Activated CD4-positive, alpha-beta T cell treated with anti-CD3 and anti-CD28 coated beads, Interleukin-10, Interleukin-2, amounts not matched to agents 100 ng/mL and 50 ng/mL, durations not matched to agents 16 hours and 8 hours (primary cell): ENCODE results near the gene HIBCH.
"Not testable (repeated sequence)": the region's sequence is repeated elsewhere in the genome, so short reads cannot be mapped to it uniquely, and the experiment has no call there.

Experiments
- DNase-seq: peaks from one replicate; pipeline ENCODE4 v3.0.0-alpha.2; 2020

Gene HIBCH

DNA sequence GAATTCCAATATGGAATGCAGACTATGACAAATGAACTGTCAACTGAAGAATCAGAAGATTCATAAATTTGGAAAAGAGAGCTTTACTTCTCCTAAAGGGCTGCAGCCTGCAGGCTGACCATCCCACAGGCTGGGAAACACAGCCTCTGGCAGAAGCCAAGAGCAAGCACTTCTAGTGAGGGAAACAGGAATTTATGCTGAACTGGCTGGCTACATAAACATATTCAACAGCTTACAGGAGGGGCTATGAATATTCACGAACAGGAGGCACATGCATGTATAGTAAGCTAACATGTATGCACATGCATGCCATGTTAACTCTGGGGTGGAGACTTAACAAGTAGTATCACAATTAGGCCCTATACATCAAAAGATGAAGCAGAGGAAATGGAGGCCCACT is 17.6 kb downstream of the HIBCH start:
- no peak for DNase-seq

DNA sequence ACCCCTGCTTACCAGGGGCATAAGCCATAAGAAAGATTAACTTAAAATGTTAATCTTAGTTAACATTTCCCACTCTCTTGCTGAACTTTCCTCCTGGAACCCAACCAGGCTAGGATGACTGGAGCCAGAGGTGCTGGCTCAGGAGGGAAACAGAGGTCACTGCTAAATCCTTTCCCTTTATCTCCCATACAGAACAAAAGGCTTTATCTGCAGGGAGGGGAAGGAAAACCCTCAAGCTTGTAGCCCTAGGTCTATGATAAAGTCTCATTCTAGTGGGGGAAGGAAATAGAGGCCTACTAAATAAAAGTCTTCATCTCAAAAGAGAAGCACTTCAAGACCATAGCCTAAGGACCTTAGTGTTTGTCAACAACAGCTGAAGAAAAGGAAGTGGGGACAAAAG is 18.6 kb downstream of the HIBCH start:
- no peak for DNase-seq

DNA sequence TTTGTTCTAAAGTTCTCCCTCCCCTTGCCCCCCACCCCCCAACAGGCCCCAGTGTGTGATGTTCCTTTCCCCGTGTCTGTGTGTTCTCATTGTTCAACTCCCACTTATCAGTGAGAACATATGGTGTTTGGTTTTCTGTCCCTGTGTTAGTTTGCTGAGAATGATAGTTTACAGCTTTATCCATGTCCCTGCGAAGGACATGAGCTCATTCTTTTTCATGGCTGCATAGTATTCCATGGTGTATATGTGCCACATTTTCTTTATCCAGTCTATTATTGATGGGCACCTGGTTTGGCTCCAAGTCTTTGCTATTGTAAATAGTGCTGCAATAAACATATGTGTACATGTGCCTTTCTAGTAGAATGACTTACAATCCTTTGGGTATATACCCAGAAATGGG is 21.7 kb downstream of the HIBCH start:
- not testable (repeated sequence) for DNase-seq

DNA sequence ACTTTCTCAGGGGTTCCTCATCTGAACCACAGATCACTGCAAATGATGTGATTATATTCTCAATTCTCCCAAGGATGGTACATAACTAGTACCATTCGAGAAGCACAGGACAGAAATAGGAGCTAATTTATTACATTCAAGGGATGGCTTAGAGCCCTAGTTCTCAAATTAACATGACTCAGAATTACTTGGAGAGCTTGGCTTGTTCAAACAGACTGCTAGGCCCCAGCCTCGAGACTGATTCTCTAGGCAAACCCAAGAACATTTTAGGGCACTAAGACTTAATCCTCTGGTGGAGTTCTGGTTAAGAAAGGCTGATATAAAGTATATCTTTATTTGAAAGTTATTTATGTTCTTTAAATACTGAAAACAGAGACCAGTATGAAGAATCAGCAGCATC is 35.8 kb downstream of the HIBCH start:
- no peak for DNase-seq

DNA sequence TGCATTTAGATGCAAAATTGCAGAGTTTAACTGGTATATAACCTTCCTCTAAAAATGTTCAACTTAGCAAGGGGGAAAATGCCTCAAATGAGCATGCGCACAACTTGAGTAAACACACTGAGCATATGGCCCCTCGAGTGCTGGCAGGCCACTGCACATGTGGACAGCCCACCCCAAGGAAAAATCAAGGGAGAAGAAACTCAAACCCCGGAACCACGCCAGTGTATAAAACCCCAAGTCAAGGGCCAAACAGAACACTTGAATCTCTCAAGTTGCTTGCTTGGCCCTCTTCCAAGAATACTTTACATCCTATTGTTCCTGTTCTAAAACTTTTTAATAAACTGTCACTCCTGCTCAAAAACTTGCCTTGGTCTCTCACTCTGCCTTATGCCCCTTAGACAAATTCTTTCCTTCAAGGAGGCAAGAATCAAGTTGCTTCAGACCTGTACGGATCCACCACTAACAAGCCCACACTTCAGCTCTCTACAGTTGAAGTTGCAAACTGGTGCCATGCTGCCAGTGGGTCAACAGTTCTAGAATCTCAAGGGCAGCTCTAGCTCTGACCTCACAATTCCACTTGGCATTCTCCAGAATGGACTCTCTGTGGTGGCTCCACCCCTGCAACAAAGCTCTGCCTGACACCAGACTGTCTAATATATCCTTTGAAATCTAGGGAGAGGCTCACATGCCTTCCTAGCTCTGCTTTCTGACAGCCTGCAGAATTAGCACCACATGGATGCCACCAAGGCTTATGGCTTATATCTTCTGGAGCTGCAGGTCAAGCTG is 38.9 kb downstream of the HIBCH start:
- no peak for DNase-seq

DNA sequence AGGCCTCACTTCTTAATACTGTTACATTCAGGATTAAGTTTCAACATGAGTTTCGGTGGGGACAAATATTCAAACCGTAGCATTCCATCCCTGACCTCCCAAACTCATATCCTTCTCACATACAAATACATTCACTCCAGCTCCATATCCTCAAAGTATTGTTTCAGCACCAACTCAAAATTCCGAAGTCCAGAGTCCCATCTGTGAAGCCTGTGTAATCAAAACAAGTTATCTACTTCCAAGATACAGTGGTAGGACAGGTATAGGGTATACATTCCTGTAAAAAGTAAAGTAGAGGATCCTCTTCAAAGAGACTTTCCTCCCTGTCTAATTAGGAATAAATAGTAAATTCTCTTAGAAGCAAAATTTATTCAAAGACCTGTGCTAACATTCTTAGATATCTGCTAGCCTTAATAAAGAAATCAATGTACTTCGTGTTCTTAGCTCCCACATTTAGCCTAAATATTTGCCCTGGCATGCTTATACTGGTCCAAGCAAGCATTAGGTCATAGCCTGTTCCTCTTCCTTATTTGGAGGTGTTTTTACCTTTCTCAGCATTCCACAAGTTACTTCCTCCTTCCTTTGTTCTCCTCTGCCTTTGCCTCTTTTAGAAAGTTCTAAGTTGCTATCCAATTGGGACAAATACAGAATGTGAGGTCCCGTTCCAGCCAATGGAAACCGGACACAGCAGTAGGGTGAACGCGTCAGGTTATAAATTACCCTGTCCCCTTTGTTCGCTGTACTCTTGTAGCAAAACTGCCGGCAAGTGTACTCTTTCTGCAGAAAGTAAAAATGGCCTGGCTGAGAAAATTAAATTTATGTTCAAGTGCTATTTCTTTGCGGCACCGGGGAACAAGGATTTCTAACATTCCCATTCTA is 40.1 kb downstream of the HIBCH start:
- not testable (repeated sequence) for DNase-seq

DNA sequence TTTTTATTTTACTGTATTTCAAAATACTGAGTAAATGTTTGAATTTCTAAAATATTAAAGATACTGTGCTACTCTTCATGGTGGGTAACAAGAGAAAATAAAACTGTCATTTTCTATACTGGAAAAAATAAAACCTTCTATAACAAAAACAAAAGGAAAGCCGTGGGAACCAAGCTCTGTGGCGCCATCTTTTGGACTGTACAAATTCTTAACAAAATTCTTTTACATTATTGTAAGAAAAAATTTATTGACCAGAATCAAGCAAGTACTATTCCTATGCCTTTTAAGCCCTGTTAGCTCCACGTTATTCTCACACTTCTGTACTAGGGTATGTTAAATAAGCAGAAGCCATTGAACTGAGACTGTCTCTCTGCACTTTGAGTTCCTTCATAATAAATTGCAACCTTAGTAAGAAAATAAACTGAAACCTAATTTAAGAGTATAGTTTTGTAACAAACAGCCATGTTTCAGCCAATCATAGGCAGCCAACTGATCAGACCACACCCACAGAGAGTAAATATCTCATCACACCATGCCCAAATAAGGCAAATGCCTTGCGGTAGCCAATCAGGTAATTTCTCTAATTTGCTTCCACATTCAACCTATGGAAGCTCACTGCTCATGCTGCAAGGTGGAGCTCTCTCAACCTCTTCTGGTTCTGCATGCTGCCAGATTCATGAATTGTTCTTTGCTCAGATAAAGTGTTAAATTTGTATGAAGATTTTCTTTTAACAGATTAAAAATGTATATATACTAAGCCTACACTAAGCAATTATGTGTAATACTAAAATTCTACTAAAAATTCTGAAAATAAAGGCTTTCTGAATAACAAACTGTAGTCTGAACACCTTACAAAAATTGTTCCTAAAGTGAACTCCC is 42.2 kb downstream of the HIBCH start:
- peak; percentile 36 for DNase-seq

DNA sequence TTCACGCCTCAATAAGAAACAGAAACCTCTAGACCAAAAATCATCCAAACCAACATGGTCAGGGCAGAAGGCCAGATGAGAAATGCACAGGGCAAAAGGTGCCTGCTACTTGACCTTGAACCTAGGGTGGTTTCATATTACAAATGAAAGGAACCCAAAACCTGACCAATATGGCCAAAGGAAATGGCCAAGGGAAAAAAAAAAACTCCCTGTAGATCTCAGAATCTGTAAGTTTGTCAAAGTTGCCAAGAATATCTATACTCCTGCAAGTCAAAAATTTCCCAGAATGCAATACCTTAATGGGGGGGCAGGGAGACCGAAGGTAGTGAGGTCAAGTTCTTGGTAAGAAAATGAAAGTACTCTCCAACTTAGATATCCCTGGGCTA is 47.2 kb downstream of the HIBCH start:
- no peak for DNase-seq

DNA sequence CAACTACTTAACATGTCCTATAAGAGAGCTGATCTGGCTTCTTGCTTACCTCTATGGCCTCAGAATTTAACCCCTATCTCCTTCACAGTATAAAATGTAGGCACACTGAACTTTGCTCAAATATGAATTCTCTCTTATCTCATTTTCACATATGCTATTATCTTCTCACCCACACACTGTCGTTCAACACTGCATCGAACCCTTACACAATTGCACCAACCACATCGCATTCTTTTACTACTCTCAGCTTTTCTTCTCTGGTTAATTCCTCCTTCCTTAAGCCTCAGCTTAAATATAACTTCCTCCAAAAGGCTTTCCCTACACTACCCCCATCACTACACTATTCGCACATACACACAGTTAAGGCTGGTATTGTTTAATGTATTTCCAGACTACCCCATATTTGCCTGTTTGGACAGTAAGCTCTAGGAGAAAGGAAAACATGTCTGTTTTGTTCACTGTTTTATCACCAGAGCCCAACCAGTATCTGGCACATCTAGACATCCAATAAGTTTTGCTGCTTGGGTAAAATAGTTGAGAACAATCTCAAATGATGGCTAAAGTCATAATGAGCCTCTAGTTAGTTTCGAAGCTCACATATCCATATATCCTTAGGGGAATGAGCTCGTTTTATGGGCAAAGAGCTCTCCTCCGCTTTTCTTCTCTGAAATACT is 47.7 kb downstream of the HIBCH start:
- no peak for DNase-seq

DNA sequence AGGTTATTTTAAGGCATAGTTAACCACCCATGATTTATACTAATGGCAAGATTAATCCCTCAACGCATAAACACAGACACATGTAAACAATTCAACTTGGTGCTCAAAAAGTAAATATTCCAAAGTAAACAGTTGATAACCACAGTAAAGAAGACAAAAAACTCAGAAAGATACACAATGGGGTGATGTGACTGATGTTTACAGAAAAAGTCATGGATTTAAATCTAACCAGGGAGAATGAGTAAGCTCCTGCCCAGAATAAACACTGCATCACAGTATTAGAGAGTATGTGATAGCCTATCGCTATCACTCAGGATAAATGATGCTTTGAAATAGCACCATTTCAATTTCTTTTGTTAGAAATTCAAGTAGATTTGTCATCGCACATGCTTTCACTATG is 49.3 kb downstream of the HIBCH start:
- no peak for DNase-seq

DNA sequence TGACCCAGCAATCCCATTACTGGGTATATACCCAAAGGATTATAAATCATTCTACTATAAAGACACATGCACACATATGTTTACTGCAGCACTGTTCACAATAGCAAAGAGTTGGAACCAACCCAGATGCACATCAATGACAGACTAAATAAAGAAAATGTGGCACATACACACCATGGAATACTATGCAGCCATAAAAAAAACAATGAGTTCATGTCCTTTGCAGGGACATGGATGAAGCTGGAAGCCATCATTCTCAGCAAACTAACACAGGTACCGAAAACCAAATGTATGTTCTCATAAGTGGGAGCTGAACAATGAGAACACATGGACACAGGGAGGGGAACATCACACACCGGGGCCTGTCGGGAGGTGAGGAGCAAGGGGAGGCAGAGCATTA is 49.9 kb downstream of the HIBCH start:
- not testable (repeated sequence) for DNase-seq

DNA sequence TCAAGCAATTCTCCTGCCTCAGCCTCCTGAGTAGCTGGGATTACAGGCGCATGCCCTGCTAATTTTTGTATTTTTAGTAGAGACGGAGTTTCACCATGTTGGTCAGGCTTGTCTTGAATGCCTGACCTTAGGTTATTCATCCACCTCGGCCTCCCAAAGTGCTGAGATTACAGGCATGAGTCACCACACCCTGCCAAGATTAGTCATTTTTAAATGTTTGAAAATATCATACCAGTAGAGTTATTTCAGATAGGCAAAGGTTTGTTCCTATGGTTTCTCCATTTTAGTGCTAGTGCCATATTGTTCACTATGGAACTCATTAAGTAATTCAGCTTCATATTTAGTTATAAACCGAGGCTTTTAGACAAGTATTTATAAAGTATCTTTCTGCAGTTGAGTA is 52.3 kb downstream of the HIBCH start:
- DNase-seq = peak; percentile 11

DNA sequence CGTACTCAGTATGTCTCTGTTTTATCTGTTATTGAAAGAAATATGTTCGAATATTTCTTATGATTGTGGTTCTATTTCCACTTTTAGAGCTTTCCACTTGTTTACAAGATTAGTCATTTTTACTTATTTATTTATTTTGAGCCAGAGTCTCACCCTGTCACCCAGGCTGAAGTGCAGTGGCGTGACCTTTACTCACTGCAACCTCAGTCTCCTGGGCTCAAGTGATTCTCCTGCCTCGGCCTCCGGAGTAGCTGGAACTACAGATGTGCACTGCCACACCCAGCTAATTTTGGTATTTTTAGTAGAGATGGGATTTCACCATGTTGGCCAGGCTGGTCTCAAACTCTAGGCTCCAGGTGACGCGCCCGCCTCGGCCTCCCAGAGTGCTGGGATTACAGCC is 53.3 kb downstream of the HIBCH start:
- no peak for DNase-seq

DNA sequence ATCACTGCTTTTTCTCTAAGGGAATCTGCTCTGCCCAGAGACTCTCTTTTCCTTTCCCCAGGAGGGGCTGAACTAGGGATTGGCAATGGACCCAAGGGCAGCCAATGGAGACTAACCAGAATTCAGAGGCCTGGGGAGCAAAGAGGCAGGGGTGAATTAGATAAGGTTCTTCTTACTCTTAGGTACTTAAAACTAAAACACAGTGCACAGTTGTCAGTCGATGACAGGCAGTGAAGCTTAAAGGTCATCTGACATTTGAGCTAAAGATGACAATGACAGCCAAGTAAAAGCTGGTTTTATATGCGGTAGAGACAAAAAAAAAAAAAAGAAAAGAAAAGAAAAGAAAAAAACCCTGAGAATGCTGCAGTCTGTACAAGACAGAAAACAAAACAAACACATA is 57.8 kb downstream of the HIBCH start:
- DNase-seq = no peak

DNA sequence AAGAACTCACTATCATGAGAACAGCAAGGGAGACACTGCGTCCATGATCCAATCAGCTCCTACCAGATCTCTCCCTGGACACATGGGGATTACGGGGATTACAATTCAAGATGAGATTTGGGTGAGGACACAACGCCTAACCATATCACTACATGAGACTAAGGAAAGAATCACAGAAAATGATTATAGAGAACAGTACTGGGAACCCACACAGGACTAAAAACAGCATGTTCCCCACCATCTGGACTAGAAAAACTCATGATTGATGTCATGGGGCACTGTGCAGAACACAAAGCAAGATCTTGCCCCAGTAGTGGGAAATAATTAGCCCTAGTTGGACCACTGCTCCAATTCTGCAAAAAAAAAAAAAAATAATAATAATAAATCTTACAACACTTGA is 63.5 kb downstream of the HIBCH start:
- DNase-seq = peak; percentile 4

DNA sequence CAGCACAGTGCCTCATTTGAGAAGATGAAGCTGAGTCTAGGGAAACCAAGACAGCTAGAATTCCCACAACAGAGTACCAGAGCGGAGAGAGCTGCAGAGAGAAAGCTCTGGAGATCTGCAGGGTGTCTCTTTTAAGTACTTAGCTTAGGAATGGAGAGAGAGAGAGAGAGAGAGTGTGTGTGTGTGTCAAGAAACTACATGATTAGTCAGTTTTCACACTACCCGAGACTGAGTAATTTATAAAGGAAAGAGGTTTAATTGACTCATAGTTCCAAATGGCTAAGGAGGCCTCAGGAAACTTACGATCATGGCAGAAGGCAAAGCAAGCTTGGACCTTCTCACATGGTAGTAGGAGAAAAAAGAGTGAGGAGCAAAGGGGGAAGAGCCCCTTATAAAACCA is 64.0 kb downstream of the HIBCH start:
- DNase-seq = peak; percentile 67

DNA sequence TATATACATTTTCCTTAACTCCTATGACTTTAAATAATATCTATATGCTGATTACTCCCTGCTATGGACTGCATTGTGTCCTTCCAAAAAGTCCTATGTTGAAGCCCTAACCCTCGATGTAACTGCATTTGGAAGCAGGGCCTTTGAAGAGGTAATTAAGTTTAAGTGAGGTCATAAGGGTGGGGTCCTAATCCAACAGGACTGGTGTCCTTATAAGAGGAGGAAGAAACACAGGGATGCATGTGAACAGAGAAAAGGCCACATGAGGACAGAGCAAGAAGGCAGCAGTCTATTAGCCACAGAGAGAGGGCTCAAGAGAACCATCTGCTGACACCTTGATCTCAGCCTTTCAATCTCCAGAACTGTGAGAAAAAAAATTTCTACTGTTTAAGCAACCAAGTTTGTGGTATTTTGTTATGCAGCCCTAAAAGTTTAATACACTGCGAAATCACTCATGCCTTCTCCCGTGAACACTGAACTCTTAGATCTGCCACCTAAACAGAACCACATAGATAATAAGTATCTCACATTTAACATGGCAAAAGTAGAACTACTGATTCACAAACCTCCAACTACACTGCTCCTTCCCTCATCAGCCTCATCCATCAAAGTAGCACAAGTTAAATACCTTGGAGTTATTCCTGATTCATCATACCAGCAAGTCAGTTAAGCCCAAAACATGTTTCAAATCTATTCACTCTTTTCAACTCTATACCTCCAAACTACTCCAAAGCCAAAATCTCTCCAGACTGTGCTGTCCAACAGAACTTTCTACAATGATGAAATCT is 65.4 kb downstream of the HIBCH start:
- no peak for DNase-seq

DNA sequence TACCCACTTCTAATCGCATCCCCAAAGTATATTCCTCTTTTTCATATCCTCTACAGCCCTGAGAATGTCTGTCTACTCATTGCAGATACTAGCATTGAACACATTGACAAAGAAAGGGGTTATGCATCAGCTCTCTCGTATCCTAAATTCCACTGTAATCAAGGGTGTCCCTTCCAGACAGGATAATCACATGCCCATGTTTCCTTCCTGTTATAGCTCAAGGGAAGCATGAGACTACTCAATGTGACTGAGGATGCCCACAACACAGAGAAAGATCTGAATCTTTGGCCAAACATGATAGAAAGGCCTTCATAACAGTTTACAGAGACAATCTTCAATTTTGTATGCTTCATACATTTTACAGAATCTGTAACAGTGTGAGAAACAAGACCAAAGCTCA is 69.2 kb downstream of the HIBCH start:
- DNase-seq = no peak

DNA sequence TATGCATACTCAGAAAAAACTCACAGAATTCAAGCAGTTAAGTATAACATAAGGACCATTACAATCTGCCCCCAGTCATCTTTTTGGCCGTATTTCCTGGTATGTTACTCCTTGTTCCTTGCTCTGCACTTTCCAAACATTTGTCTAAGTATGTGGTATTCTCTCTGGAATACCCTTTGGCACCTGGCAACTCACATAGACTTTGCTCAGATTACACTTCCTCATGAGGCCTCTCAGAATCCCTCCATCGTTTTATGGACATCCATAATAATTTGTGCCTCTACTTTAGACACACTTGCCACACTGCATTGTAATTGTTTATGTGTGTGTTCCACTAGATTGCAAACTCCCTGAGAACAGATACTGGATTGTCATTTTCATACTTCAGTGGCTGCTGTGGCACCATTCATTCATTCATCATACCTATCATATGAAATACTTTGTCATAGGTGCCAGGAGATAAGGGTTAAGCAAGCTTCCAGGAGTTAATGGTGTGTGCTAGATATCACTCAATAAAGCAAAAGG is 84.0 kb downstream of the HIBCH start:
- DNase-seq = no peak

DNA sequence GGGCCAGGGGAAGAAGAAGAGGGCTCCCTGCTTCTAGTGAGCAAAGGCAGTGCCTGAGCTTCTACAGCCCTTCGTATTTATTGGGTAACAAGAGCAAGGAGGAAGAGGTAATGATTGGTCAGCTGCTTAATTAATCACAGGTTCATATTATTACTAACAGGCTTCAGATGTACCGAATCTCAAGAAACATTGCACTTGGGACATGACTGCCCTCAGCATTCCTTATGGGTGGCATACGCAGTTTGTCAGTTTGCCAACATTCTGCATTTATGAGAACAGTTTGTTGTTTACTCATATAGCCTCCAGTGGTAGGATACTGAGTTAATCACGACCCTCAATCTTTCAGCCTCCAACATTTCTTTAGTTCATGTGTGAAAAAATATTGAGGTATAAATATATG is 84.5 kb downstream of the HIBCH start:
- no peak for DNase-seq

DNA sequence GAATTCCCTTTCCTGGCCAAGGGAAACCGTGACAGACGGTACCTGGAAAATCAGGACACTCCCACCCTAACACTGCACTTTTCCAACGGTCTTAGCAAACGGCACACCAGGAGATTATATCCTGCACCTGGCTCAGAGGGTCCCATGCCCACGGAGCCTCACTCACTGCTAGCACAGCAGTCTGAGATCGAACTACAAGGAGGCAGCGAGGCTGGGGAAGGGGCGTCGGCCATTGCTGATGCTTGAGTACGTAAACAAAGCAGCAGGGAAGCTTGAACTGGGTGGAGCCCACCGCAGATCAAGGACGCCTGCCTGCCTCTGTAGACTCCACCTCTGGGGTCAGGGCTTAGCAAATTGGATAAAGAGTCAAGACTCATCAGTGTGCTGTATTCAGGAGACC is 95.6 kb downstream of the HIBCH start:
- not testable (repeated sequence) for DNase-seq

DNA sequence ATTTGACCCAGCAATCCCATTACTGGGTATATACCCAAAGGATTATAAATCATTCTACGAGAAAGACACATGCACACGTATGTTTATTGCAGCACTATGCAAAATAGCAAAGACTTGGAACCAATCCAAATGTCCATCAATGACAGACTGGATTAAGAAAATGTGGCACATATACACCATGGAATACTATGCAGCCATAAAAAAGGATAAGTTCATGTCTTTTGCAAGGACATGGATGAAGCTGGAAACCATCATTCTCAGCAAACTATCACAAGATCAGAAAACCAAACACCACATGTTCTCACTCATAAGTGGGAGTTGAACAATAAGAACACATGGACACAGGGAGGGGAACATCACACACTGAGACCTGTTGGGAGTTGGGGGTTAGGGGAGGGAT is 96.9 kb downstream of the HIBCH start:
- not testable (repeated sequence) for DNase-seq
